Stimulated activated CD4-positive, alpha-beta T cell treated with anti-CD3 and anti-CD28 coated beads, Interleukin-4, amount 100 ng/mL, for 24 hours (primary cell): ENCODE data around the gene GOLGA1.
"Not testable (repeated sequence)": the region's sequence is repeated elsewhere in the genome, so short reads cannot be mapped to it uniquely, and the experiment has no call there.

Experiments used
- DNase-seq: peaks from one replicate; pipeline ENCODE4 v3.0.0-alpha.2; 2020

The GOLGA1 gene

DNA sequence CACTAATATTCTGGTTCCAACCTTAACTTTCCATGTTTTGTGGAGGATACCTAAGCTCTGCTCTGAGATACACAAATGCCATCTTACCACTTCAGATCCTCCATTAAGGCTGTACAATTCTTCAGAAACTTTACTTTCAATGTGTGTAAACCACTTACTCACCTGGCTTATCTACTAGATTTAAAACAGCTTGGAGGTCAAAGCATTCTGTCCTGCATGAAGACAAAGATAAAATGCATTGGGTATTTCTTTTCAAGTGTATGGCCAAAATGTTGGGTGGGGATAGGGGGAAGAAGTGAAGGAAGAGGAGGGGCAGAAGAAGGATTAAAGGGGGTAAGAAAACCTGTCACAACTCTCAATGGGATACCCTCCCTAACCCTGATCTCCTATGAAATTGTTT is 939 bp downstream of the GOLGA1 start:
- no peak for DNase-seq

DNA sequence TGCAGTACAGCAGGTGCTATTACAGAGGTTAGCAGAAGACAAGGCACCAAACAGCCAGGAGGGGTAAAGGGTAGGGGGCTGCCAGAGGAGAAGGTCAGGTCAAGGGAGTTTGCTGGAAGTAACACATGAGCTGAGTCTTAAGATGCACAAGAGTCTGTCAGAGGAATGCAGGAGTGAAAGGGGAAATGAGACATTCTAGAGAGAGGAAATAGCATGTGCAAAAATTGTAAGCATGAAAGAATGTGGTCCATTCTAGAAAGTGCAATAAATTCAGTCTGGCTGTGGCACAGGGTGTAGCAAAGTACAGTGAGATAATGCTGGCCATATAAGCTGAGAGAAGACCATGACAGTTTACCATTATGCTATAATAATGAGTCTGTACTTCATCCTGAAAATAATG is 6.6 kb downstream of the GOLGA1 start:
- no peak for DNase-seq

DNA sequence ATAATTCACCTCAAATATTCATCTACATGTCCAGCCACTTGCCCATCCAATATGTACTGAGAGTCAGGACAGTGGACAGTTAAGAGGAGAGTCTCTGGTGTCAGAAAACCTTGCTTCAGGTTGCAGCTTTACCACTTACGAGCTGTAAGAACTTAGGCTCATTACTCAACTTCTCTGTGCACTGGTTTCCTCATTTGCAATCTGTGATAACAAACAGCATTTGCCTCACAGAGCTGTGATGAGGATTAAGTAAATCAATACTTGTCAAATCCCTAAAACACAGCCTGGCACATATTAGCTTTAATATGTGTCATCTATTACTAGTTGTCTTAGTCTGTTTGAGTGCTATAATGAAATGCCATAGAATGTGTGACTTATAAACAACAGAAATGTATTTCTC is 8.6 kb downstream of the GOLGA1 start:
- no peak for DNase-seq

DNA sequence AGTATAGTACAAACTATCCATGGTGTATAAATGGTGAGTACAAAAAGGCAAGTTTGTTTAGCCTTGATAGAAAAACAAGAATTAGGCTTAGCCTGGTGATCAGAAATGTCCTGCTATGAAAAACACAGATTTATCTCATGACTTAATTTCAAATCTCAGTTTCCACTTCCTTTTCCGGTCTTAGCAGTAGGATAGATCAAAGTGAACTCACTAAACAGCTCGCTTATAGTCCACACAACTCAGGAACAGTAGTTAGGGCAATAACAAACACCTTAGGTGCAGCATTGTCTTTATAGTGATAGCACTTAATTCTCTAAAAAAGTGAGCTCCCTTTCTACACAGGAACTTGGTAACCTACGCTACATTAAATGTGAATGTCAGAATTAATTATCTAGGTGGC is 11.4 kb downstream of the GOLGA1 start:
- DNase-seq: no peak

DNA sequence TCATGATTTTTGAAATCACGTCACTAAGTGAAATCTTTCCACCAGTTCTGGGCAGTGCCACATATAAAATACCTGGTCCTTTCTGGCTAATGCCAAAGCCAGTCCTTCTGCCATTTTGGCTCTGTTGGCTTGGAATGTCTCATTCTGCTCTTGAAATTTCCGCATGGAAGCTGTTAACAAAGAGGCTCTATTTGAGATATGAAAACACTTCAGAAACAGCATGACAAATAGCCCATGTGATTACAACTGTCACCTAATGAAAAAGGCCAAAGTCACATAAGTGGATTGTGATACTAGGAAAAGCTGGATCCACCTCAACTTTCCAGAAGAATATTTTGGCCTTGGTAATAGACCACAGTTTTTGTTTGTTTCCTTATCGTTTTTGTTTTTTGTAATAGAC is 12.8 kb downstream of the GOLGA1 start:
- DNase-seq: no peak

DNA sequence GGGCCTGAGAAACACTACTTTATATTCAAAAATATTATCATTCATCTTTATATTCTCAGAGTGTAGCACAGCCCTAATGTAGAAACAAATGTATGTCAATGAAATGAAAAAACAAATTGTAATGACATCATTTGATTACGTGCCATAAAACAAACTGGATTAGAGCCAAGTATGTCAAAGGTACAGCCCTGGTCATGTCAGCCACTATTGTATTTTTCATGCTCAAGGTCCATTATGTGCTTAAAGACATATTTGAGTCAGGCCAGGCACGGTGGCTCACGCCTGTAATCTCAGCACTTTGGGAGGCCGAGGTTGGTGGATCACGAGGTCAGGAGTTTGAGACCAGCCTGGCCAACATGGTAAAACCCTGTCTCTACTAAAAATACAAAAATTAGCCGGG is 20.5 kb downstream of the GOLGA1 start:
- not testable (repeated sequence) for DNase-seq

DNA sequence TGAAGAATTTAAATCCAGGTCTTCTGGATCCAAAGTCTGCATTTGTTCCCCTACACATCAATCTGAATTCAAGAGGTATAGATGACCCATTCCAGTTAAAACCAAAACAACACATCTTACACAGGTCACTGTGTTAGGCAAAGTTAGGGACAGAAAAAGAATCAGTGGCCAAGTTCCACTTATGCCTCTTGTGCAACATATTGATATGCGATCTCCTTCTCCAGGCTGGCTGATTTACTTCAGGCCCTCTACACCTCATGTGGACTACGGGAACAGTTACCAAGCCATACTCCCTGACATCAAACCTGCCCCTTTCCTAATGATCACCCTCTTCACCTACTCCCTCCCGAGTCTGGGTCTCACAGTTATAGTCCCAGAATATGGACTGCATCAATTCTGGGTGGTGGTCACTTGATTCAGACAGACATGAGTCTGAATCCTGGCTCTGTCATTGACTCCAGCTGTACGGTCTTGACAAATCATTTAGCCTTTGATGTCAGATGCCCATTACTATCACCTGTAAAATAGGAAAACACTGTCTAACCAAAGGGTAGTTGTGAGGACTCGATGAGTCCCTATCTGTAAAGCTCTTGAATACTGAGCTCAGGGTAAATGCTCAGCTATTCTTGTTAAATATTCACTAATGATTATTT is 26.0 kb downstream of the GOLGA1 start:
- DNase-seq: no peak

DNA sequence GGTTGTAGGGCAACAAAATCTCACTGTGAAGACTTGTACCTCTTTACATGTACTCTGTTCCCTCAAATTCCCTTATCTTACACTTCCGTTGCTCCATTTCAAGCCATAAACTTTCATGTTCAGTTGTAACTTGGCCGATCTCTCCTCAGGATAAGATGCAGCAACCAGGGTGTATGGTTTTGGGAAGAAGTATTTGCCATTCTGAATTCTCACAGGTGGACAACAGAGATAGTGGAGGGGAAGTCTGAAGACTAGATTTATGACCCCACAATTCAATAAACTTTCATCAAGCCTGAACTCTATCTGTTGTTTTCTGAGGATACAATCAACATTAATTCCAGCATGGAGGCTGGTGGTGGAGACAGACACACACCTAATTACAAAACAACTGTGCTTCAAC is 27.5 kb downstream of the GOLGA1 start:
- no peak for DNase-seq

DNA sequence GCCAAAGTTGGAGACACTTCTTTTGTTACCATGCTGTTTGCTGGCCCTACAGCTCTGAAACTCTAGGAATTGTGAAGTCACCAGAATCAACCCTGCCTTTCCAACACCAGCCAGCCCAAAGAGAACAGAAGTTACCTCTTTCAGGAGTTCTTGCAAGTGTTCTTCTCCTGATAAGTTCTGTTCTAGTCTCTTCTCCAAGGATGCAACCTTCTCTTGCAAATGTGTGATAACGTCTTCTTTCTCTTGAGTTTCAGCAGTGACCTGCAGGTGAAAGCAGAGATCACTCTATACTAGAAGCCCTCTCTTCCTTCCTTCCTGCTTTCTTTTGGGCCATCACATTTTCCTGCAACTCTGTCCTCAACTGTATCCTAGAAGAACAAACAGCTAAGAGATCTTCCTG is 29.1 kb downstream of the GOLGA1 start:
- DNase-seq: no peak

DNA sequence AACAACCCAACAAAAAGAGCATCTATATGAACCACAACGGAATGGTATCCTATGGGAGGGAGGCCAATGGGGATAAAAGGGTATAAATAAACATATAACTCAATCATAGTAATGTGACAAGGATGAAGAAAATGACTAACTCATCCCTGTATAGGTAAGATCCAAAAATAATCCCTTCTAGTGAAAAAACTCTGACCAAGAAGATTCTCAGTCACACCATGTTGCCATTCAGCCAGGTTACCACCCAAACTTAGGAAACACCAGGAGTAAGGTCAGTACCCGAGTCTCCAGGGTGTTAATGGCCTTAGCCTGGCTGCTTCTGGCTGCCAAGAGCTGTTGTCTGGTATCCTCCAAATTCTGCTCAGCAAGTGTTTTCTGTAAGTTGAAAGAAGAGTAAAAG is 32.8 kb downstream of the GOLGA1 start:
- DNase-seq: no peak

DNA sequence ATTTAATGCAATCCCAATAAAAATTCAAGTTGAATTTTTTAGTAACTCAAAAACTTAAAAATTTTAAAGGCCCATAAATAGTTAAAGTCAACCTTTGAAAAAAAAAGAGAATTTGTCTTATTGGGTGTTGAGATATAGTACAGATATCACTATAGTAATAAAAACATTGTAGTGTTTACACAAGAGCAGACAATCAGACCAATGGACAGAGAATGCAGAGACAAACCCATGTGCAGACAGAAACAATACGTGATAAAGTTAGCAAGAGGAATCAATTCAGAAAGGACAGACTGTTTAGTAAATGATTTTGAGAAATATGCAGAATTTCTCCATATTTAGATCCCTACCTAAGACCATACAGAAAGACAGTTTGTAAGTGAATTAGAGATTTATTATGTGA is 33.9 kb downstream of the GOLGA1 start:
- no peak for DNase-seq

DNA sequence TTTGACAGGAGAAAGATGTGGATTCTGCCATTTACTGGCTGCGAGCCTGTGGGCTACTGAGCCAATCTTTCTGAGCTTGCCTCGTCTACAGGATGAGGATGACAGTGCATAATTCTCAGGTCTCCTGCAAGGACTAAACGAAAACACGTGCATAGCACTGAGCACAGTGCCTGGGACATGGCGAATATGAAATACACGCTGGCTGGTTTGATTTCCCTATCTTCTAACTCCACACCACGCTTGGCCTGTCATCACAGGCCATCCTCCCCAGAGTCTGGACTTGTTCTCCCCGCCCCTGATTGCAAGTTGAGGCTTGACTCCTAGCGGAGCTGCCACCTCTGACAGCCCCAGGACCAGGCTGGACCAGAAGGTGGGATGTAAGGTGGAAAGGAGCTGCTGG is 41.0 kb downstream of the GOLGA1 start:
- DNase-seq: no peak

DNA sequence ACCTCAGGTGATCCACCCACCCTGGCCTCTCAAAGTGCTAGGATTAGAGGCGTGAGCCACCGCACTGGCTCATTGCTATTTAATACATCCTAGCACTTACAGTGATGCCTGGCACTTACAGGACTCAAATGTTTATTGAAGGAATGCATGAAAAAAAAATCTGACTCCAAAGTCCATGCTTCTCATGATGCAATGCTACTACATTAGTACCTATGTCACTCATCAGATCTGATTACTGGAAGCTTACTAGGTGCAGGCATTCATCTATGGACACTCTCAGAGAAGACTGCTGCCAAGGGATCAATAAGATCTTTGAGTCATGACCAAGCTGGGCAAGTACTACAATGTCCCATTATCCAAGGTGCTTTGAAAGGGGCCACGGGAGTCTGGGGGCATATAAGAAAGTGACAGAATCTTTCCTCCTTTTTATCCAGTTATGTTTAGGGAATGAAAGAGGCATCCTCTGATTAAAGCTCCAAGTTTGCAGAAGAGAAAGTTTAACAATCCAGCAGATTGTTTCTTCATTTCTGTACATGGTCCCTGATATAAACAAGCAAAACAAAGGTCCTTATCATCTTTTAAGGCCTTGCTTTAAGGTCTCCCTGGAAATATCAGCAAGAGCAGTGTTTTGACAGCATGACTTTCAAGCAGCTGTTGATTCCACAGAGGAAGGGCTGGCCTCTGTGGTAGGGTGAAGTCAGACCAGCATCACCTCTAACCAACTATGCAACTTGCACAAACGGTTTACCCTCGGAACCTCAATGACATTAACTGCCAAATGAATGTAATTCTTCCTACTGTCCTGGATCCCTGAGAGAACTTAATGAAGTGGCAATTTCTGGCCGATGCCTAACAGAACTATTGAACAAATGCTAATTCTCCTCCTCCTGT is 43.1 kb downstream of the GOLGA1 start:
- DNase-seq: no peak

DNA sequence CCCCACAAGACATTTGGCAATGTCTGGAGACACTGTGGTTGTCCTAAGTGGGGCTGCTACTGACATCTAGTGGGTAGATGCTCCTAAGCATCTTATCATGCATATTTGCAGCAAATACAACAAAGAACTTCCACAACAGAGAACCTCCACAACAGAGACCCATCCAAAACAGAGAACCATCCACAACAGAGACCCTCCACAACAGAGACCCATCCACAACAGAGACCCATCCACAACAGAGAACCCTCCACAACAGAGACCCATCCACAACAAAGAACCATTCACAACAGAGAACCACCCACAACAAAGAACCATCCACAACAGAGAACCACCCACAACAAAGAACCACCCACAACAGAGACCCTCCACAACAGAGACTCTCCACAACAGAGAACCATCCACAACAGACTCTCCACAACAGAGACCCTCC is 46.1 kb downstream of the GOLGA1 start:
- peak; percentile 38 for DNase-seq

DNA sequence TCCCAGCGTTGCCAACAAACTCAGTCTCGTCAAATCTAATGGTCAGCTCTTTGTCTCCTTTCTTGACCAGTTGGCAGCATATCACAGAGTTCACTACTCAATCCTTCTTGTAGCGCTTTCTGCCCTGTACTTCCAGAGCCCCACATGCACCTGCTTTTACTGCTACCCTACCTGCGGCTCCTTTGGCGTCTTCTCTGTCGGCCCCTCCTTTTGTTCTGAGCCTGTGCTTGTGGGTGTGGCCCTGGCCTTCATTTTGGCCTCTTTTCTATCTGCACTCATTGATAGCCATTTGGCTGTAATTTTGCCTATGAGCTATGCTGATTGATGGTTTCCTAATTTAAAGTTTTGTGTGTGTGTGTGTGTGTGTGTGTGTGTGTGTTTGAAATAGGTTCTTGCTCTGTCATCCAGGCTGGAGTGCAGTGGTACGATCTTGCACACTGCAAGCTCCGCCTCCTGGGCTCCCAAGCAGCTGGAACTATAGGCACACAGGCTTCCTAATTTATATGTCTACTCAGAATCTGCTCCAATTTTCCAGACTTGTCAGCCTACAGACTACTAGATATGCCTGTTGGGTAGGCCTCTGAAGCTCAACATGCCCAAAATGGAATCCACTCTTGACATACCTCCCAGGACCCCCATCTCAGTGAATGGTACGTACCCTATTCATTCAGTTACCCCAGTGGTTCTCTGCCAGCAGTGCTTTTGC is 46.7 kb downstream of the GOLGA1 start:
- DNase-seq: no peak

DNA sequence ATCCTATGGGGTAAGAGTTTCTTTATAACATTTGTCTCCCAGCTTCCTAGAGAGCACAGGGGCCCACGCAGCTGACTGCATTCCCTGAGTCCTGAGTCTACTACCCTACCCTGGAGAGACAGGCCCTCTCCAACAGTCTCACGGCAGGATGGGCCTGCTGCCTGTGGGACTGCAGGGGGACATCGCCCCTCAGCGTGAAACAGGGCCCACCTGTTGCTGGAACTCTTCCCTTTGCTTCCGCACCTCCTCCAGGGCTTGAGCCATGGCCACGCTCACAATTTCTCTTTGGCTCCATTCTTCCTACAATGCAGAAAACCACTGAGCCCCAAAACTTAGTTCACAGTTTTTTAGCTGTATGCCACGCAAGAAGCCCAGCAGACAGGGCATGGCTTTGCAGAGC is 50.7 kb downstream of the GOLGA1 start:
- no peak for DNase-seq

DNA sequence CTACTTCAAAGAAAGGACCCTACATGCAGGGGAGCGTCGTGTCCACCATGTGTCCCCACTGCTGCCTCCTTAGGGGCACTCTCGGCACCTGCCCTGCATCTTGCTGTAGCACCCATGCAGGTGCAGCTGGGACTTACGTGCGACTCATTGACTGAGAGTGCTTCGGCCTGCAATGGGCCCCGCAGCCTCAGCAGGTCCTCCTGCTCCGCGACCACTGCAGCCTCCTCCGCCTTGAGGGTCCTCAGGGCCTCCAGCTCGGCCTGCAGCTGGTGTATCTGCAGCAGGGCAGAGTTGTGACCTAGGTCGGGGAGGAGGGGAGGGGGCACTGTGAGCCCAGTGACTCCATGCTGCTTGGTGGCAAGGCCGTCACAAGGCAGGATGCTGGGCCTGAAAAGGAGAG is 51.9 kb downstream of the GOLGA1 start:
- DNase-seq: no peak

DNA sequence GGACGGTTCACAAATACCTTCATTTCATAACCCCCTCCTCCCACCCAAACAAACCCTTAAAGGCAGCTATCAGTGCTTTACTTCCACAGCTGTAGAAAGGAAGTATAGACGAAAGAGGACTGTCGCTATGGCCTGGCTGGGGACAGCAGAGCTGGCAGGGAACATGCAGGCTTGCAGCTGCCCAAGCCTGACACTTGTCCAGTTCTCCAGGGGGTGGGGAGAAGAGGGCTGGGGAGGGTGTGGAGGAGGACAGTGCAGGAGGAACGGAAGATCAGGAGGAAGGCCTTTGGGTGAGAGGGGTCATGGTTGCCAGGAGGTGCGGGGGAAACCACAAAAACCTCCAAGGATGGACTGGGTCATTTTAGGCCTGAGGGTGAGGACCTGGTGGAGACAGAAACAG is 53.1 kb downstream of the GOLGA1 start:
- no peak for DNase-seq

DNA sequence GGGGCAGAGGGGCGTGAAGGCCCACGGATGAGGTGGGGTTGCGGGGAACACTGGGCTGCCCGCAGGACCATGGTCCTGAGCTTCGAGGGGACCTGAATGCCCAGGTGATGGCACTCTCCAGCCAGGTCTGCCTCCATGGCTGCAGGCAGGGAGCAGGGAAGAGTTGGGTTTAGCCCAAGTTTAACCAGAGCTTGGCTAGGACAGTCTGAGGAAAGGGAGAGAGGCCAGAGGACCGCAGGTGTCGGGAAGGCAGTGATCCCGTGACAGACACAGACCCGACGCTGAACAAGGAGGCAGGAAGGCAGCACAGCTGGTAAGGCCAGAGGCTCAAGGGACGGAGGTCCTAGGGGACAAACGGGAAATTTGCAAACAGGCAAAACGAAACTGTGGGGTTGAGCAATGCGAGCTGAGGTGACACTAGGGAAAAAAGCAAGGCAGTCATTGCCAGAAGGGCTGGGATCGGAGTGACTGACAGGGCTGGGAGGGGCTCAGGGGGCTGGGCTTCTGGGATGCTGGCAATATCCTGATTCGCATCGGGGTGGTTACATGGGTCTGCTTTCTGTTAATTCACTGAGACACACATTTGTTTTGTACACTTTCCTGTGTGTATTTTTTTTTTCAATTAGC is 53.9 kb downstream of the GOLGA1 start:
- DNase-seq: no peak

DNA sequence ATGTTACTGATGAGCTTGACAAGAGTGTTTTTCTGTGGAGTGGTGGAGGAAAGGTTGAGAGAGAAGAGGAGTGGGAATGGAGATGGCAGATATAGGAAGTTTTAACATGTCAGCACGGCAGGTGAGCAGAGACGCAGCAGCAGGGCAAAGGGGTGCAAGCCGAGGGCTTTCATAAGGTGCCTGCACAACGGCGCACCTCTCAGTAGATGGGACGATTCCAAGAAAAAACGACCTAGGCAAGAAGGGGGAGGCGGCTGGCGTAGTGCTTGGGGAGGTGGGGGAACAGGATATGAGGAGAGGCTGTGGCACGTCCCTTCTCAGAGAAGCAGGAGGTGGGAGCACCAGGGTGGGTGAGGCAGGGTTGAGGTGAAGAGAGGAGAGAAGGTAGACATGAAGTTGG is 54.4 kb downstream of the GOLGA1 start:
- DNase-seq: no peak

DNA sequence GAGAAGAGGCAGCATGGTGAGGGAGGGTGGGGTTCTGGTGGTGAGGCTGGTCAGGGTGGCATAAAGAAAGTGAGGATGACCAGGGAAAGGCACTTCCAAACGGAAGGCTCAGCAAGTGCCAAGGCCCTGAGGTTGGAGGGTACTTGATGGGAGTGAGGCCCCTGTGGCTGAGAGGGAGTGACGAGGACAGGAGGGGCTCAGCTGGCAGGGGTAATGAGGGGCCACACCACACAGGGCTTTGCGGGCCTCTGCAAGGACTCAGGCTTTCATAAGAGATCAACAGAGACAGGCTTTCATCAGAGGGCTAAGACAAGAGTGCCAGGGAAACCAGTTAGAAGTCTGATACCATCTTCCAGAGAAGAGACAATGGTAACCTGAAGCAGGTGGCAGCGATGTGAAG is 55.3 kb downstream of the GOLGA1 start:
- no peak for DNase-seq

DNA sequence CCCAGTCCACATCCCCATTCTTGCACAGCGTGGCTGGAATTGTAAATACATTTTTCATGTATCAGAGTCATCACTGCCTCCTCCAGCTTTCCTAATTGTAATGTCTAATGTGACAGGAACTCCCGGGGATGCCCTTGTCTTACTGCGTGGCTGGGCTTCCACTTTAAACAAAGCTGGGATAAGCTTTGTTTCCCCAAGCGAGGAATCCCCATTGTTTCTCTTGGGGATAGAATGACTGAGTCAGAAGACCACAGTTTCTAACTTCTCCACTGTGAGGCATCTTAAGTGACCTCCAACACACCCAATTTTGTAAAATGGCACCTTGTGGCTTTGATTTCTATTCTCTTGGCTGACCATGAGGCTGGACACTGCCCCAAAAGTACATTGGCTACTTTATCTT is 56.5 kb downstream of the GOLGA1 start:
- no peak for DNase-seq

DNA sequence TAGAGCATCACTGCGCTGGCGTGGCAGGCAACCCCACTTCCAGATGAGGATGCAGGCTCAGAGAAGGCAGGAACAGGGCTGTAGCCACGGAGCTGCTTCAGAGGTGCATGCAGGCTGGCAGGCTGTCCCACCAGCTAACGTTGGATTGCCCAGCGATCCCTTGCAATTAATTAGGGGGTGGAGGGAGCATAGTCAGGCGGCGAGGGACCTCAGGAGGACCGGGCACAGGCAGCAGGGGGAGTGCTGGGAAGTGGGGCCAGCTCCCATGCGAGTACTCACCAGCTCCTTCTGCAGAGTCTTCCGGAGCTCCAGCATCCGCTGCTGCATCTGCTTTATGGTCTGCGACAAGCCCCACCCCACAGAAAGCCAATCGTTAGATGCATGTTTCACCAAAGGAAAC is 58.7 kb downstream of the GOLGA1 start:
- no peak for DNase-seq
